GM18873 (cell line): Measurements from ENCODE around the gene PPA1.
"Not testable (repeated sequence)": the region's sequence is repeated elsewhere in the genome, so short reads cannot be mapped to it uniquely, and the experiment has no call there.

Experiments used
- ATAC-seq: cut with Tn5 transposase; IDR thresholded peaks from one replicate; pipeline ENCODE4 v1.9.1; 2021; ENCODE audit warnings: mild to moderate bottlenecking, moderate library complexity, moderate number of reproducible peaks; ENCODE audit not compliant: unreplicated experiment, low FRiP score

PPA1 gene

DNA sequence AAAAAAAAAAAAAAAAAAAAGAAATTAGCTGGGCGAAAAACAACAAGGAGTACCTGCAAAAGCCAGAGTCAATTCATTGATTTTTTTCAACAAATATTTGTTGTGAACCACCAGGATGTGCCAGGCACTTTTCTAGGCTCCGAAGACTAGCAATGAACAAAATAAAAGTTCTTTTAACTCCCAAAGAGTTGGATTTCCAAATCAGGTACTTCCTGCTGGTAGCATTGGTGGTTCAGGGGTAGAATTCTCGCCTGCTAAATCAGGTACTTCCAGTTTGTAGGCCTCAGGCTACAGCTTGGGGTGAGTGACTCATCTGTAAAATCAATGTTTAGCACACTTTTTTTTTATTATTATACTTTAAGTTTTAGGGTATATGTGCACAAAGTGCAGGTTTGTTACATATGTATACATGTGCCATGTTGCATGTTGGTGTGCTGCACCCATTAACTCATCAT lies 10.9 kb downstream of the PPA1 start:
- ATAC-seq: no peak

DNA sequence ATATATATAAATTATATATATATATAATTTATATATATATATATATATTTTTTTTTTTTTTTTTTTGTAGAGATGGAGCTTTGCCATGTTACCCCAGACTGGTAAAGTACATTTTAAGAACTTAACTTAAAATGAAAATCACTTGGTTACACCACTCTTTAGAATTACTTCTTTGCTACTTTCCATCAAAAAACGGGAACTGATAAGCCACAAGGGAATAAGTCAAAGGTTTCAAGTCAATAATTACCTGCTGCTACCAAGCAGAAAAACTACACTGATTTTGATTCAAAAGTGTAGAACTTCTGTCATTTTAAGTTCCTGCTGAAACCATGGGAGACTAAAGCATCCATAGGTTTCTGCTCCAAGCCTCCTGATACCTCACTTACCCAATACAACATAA lies 12.2 kb downstream of the PPA1 start:
- ATAC-seq: no peak

DNA sequence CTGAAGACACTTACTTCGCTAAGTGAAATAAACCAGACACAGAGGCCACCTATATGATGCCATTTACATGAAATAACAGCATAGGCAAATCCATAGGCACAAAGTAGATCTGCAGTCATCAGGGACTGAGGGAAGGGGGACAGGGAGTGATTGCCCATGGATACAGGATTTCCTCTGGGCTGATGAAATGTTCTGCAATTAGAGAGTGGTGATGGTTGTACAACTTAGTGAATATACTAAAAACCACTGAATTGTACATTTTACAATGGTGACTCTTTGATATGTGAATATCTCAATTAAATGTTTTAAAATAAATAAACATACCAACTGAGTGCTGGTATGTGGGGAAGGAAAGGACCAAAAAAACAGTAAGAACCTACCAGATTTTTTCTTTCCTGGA lies 20.4 kb downstream of the PPA1 start:
- ATAC-seq: no peak

DNA sequence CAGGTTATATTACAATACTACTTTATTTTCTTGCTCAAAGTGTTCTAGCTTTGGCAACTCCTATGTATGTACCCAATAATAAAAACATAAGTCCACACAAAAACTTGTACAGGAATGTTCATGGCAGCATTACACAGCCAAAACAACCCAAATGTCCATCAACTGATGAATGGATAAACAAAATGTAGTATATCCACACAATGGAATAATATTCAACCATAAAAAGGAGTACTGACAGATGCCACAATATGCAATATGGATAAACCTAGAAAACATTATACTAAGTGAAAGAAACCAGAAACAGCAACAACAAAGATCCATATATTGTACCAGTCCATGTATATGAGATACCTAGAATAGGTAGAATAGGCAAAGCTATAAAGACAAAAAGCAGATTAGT lies 21.0 kb downstream of the PPA1 start:
- ATAC-seq: no peak

DNA sequence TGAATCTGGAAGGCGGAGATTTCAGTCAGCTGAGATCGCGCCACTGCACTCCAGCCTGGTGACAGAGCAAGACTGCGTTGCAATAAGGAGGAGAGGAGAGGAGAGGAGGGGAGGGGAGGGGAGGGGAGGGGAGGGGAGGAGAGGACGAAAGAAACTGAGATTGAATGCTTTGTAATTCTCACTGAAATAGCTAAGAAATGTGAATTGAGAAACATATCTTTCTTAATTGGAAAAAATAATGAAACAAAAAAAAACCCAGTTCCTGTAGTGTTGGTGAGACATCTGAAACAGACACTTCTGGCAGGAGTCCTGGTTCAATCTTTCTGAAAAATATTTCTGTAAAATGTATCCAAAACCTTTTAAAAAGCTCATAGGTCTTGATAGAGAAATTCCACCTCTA lies 26.5 kb downstream of the PPA1 start:
- ATAC-seq: no peak

DNA sequence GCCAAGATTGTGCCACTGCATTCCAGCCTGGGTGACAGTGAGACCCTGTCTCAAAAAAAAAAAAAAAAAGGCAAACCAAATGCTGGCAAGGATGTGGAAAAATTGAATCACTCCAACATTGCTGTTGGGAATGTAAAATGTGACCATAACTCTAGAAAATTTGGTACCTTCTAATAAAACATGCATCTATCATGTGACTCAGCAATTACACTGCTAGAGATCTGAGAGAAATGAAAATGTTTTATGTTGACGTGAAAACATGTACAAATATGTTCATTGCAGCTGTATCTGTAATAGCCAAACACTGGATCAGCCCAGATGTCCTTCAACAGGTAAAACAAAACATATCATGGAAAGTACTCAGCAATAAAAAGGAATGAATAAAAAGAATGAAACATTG lies 32.1 kb downstream of the PPA1 start:
- no peak for ATAC-seq

DNA sequence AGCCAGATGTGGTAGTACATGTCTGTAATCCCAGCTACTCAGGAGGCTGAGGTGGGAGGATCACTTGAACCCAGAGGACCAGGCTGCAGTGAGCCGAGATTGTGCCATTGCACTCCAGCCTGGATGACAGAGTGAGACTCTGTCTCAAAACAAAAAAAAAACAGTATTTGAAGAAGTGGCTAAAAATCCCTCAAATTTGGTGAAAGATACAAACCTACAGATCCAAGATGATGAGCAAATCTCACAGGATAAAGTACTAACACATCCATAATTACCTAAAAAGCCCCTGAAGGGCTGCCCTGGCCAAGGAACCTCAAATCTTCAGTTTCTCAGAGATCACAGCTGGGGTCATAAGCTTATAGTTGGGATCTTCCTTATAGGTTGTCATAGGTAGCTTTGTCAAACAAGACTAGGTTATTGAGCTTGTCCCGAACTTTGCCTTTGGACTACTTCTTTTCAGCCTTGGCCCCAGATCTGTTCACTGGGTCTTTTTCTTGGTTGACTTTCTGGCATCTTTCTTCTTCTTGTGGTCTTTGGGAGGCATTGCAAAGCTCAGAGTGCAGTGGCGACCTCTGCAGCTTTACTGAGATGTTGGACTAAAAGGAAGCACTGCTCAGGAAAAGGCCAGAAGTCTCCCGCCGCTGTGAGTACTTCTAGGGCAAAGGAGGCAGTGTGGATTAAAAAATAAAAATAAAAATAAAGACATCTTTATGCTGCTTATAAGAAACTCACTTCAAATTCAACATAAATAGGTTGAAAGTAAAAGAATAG lies 34.3 kb downstream of the PPA1 start:
- no peak for ATAC-seq

DNA sequence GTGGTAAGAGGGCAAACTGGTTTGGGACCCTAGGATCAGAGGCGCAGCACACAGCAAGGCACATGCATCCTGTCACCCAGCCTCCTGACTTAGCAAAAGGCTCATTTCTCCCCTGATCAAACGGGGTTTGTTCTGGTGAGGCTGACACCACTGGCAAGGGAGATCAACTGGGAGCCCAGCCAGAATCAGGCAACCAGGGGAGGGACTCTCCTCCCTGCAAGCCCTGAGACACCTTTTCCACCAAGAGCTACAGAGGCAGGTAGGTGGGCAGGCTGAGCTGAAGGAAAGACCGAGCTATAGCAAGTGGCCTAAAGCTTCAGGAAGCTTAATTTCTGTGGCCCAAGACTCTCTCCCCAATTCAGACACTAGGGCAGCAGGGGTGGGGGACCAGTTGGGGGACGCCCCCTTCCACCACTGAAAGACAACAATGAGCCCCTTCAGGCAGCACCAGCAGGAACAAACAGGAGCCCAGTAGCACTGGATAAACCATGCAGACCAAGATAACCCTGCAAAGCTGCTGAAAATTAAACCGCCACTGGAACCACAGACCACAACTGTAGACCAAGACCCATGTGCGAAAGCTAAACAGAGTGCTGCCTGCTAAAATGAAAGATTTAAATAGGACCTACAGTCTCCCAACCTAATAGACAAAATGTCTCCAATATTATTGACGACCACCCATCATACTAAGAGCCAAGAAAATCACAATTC lies 35.8 kb downstream of the PPA1 start:
- no peak for ATAC-seq

DNA sequence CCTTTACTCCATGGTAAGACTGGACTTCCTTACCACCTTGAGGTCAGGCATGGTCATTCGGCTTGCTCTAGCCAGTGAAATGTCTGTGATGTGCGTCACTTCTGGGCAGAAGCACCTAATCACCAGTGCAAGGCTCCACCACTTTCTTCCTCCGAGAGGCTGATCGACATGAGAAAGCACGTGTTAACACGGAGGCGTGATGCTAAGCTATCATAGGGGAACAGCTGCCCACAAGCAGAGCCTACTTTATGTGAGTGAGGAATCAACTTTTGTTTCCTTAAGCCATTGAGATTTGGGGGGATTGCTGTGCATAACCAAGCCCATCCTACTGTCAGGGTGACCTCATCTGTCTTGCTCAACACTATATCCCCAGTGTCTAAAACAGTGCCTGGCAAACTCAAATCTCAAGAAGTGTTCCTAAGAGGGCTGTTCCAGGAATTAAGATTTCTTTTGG lies 39.8 kb downstream of the PPA1 start:
- no peak for ATAC-seq

DNA sequence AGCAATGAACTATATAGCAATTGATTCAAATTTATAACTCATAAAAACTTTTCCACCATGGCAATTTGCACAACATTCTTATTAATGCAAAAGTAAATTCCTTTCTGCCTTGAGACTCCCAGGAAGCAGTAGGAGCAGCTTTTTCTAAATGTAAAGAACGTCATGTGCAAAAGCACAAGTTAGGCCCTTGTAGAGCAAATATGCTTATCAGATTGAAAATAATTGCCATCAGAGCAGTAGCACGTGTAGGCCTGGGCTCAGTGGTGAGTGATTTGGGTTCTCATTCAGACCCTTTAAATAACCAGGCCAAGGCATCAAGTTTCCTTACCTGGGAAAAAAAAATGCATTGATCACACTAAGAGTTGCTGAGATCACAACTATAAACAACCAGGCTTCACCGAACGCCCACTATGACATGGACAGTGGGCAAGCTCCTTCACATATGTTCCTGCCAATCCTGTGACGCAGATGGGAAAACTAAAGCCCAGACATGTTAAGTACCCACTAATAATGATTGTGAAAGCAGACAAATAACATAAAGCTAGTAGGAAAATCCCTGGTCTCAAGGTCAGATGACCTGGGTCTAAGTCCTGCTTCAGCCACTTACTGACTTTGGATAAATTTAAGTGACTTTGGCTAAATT lies 40.8 kb downstream of the PPA1 start:
- no peak for ATAC-seq

DNA sequence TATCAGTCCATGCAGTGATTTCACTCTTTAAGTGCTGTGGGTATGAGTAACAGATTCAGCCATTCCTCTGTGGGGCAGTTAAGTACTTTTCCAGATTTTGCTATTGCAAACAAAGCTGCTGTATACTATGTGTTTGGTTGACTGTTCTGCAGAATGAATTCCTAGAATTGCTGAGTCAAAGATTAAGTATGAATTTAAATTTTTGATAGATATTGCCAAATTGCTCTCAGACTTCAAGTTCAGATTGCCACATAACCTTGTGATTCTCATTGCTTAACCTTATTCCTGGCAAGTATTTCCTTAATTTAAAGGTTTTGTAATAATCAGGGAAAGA lies 41.3 kb downstream of the PPA1 start:
- ATAC-seq: no peak

DNA sequence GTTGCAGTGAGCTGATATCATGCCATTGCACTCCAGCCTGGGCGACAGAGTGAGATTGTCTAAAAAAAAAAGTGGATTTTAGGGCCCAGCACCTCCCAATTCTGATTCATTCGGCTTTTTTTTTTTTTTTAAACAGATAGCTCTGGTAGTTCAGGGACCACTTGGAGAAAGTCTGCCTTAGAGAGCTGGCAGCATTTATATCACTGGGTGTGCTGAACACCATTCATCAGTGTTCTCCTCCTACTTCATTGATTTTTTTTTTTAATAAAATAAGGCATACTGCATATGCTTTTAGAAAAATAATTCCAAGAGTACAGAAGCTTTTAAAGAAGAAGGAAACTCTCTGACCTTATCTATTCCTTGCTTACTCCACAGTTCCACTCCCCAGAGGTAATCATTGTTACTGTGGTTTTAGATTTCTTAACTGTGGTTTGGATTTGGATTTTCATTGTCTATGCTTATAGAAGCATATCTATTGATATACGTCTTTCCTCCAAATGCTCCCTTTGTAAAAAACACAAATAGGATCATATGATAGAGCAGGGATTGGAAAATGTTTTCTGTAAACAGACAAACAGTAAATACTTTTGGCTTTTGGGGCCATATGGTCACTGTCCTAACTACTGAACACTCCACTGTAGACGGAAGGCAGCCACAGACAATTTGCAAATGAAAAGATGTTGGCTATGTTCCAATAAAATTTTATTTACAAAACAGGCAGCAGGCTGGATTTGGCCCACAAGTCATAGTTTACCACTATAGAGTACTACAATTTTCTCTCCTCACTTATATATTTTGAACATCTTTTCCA lies 41.9 kb downstream of the PPA1 start:
- ATAC-seq: no peak

DNA sequence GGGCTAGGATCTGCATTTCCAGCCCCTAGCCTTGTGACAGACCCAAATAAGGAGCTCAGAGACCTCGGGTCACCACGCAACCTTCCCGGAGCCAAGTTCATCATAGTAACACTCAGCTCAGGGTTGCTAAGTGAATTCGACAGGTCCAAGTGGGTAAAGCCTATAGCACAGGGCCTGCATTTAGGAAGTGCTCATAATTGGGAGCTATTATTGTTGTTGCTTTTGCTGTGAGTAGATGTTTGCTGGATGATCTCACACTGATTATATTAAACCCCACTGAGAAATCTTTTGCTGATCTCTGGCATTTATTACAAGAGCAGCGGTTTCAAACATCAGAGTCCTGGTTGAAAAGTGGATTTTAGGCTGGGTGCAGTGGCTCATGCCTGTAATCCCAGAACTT lies 42.6 kb downstream of the PPA1 start:
- no peak for ATAC-seq

DNA sequence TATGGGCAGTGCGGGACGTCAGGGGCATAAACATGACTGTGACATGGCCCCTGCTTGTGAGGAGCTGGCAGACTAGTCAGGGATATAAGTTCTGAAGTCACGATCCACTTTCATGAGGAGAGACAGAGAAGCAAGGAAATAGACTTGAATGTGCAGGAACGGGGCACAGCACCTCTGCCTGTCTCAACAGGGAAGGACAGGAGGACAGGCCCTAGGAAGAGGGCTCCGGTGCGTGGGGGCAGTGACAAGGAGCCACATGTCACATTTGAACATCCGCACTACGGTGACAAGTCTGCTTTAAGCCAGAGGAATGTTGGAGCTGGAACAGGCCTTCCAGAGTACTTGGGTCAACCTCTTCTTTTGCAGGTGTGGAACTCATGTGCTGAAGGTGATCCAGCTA lies 43.1 kb downstream of the PPA1 start:
- ATAC-seq: no peak

DNA sequence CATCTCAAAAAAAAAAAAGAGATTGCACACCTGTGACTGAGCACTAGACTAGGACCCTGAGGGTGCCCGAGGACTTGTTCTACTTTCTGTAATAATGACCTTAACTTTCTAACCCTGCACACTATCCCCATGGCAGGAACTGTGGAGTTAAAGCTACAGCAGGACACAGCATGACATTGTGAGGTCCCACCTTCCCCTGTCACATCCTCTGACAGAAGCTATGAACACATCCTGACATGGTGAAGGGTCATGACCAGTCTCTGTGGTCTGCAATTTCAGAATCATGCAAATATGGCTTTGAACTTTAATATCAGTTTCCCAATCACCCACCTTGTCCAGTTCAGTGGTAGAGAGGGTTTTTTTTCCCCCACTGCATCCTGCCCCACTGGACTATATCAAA lies 44.5 kb downstream of the PPA1 start:
- no peak for ATAC-seq

DNA sequence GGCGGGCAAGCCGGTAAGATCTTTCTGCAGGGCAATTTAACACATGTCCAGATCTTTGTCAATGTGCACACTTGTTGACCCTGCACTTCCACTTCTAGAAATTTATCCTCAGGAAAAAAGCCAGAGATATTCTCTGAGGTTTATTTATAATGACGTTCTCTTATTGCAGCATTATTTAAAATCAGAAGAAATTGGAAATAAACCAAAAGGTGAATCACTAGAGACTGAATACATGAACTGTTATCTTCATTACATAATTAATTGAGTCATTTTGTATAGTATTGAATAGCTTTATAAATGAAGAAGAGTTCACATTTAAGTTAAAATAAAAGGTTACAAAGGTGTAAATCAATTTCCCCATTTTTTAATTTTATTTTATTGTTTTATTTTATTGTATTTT lies 46.7 kb downstream of the PPA1 start:
- no peak for ATAC-seq

DNA sequence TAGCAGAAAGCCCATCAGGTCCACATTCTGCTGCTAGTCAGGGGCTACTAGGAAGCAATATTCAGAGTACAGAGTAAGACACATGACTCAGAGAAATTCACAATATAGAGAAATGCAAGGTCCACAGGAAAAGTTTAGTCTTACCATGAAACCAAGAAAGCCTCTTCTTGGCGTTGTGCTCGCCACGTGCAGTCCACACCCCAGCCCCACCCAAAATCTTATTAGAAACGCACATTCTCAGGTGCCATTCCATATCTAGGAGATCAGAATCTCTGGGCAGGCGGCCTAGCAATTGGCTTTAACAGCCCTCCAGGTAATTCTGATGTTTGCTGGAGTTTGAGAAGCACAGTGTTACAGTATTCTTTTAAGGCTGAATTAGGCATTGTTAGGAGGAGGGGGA lies 47.1 kb downstream of the PPA1 start:
- ATAC-seq: no peak

DNA sequence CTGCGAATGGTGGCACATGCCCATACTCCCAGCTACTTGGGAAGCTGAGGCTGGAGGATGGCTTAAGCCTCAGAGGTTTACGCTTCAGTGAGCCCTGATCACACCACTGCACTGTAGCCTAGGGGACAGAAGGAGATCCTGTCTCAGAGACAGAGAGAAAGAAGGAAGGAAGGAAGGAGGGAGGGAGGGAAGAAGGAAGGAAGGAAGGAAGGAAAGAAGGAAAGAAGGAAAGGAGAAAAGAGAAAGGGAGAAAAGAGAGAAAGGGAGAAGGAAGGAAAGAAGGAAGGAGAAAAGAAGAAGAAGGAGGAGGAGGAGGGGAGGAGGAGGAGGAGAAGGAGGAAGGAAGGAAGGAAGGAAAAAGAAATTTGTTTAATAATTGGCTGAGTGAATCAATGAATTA lies 49.9 kb downstream of the PPA1 start:
- ATAC-seq: no peak

DNA sequence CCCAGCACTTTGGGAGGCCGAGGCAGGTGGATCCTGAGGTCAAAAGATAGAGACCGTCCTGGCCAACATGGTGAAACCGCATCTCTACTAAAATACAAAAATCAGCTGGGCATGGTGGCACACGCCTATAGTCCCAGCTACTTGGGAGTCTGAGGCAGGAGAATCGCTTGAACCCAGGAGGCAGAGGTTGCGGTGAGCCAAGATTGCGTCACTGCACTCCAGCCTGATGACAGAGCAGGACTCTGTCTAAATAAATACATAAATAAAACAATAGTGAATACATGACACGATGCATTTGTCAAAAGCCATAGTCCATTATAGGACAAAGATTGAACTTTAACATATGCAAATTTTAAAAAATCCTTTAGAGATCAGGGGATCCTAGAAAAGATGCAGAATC lies 54.0 kb downstream of the PPA1 start:
- ATAC-seq: not testable (repeated sequence)

DNA sequence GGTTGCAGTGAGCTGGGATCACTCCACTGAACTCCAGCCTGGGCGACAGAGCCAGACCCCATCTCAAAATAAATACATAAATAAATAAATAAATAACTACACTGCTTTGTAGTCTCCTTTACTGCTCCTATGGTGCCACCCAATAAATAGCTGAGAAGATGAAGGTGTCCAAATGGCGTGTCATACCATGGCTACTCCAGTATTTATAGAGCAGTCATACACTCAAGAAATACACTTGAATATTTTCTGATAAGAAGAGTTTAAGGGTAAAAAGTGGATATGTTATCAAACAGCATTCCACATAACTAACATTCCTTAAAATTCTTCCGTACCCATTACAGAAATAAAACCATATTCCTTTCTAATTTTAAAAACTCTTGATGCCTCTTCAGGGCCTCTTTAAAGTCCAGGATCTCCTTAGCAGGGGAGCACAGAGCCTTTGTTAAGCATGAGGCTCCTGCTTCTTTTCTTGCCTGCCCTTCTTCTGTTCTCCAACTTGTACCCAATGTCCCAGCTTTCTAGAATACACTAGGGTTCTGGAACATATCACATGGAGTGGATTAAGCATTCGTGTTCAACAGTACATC lies 55.0 kb downstream of the PPA1 start:
- ATAC-seq: no peak

DNA sequence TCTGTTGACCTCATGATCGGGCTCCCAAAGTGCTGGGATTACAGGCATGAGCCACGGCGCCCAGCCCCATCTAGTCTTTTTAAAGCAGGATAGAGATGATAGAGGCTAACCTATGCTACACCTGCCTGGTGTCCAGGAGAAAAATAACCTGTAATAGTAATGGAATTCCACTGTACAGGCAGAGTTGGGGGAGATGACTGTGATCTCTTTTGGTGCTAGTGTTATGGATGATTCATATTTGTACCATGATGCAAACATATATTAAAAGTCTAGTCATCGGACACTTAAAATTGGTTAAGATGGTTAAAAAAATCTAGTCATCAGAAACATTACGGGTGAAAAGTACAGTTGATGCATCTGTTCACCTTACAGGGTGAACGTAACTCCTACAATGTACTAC lies 56.8 kb downstream of the PPA1 start:
- ATAC-seq: no peak
